WTC11 (cell line): Measurements from ENCODE around the gene TMEM79. TPM values are rescaled to one million over a fixed set of nuclear protein-coding genes. Genes with fewer than 3 reads are reported as not detected.

ENCODE experiments used
- AFF4 ChIP-seq: sonication (generic); formaldehyde crosslinking; IDR thresholded peaks from 2 replicates; pipeline ENCODE4 v1.8.1; 2023; ENCODE audit warnings: mild to moderate bottlenecking, missing genetic modification reagents, borderline replicate concordance
- AR ChIP-seq: fragments of 250-450 bp; sonication (Bioruptor Pico); IDR thresholded peaks from 2 replicates; pipeline ENCODE4 v1.9.0; 2021; ENCODE audit warnings: mild to moderate bottlenecking
- ATF6 ChIP-seq: sonication (generic); formaldehyde crosslinking; IDR thresholded peaks from 2 replicates; pipeline ENCODE4 v1.8.1; 2023; ENCODE audit warnings: mild to moderate bottlenecking, missing genetic modification reagents
- CBFB ChIP-seq: sonication (generic); formaldehyde crosslinking; IDR thresholded peaks from 2 replicates; pipeline ENCODE4 v1.8.1; 2022; ENCODE audit warnings: mild to moderate bottlenecking, low read depth, missing genetic modification reagents
- CREB1 ChIP-seq: sonication (generic); formaldehyde crosslinking; IDR thresholded peaks from 2 replicates; pipeline ENCODE4 v1.8.0; 2023; ENCODE audit warnings: mild to moderate bottlenecking, missing genetic modification reagents
- E2F1 ChIP-seq: sonication (generic); formaldehyde crosslinking; IDR thresholded peaks from 2 replicates; pipeline ENCODE4 v1.8.0; 2022; ENCODE audit warnings: mild to moderate bottlenecking, missing genetic modification reagents
- EMX1 ChIP-seq: fragments of 250-450 bp; sonication (Bioruptor Pico); IDR thresholded peaks from 2 replicates; pipeline ENCODE4 v1.8.0; 2021; ENCODE audit warnings: mild to moderate bottlenecking
- ETV6 ChIP-seq: sonication (generic); formaldehyde crosslinking; IDR thresholded peaks from 2 replicates; pipeline ENCODE4 v1.8.1; 2022; ENCODE audit warnings: mild to moderate bottlenecking, missing genetic modification reagents
- GTF2I ChIP-seq: fragments of 250-450 bp; sonication (Bioruptor Pico); conservative IDR thresholded peaks from 2 replicates; pipeline ENCODE4 v1.4.0; 2021; ENCODE audit warnings: mild to moderate bottlenecking
- IRF2 ChIP-seq: sonication (generic); formaldehyde crosslinking; IDR thresholded peaks from 2 replicates; pipeline ENCODE4 v1.8.0; 2022; ENCODE audit warnings: low read depth, missing genetic modification reagents, borderline replicate concordance
- JAZF1 ChIP-seq: fragments of 250-450 bp; sonication (Bioruptor Pico); IDR thresholded peaks from 2 replicates; pipeline ENCODE4 v1.9.0; 2021; ENCODE audit warnings: moderate library complexity, mild to moderate bottlenecking, inconsistent platforms
- JUN ChIP-seq: sonication (generic); formaldehyde crosslinking; IDR thresholded peaks from 2 replicates; pipeline ENCODE4 v1.8.0; 2023; ENCODE audit warnings: mild to moderate bottlenecking, missing genetic modification reagents
- MAX ChIP-seq: sonication (generic); formaldehyde crosslinking; IDR thresholded peaks from 2 replicates; pipeline ENCODE4 v1.8.0; 2022; ENCODE audit warnings: mild to moderate bottlenecking, missing genetic modification reagents
- NR3C1 ChIP-seq: sonication (generic); formaldehyde crosslinking; conservative IDR thresholded peaks from 2 replicates; pipeline ENCODE4 v1.8.1; 2023; ENCODE audit warnings: low read depth, mild to moderate bottlenecking, missing genetic modification reagents
- RELA ChIP-seq: sonication (generic); formaldehyde crosslinking; IDR thresholded peaks from 2 replicates; pipeline ENCODE4 v1.8.1; 2022; ENCODE audit warnings: missing genetic modification reagents, mild to moderate bottlenecking, borderline replicate concordance
- TCF7 ChIP-seq: sonication (generic); formaldehyde crosslinking; IDR thresholded peaks from 2 replicates; pipeline ENCODE4 v1.8.0; 2022; ENCODE audit warnings: mild to moderate bottlenecking, low read depth, missing genetic modification reagents, moderate library complexity
- USF1 ChIP-seq: sonication (generic); formaldehyde crosslinking; IDR thresholded peaks from 2 replicates; pipeline ENCODE4 v1.8.0; 2022; ENCODE audit warnings: mild to moderate bottlenecking, missing genetic modification reagents
- ZMAT4 ChIP-seq: fragments of 250-450 bp; sonication (Bioruptor Pico); IDR thresholded peaks from 2 replicates; pipeline ENCODE4 v1.9.0; 2021; ENCODE audit warnings: mild to moderate bottlenecking
- ZNF138 ChIP-seq: sonication (generic); formaldehyde crosslinking; conservative IDR thresholded peaks from 2 replicates; pipeline ENCODE4 v1.8.1; 2022; ENCODE audit warnings: mild to moderate bottlenecking, moderate library complexity, missing genetic modification reagents
- ZNF219 ChIP-seq: sonication (generic); formaldehyde crosslinking; IDR thresholded peaks from 2 replicates; pipeline ENCODE4 v1.8.0; 2023; ENCODE audit warnings: missing genetic modification reagents, mild to moderate bottlenecking, borderline replicate concordance
- ZNF263 ChIP-seq: sonication (generic); formaldehyde crosslinking; IDR thresholded peaks from 2 replicates; pipeline ENCODE4 v1.8.1; 2022; ENCODE audit warnings: low read depth, mild to moderate bottlenecking, moderate library complexity, missing genetic modification reagents
- ZNF532 ChIP-seq: fragments of 250-450 bp; sonication (Bioruptor Pico); IDR thresholded peaks from 2 replicates; pipeline ENCODE4 v1.9.0; 2021; ENCODE audit warnings: mild to moderate bottlenecking, borderline replicate concordance
- total RNA-seq: library from RNA; stranded (reverse); gene quantifications from 3 replicates; pipeline ENCODE4 v1.2.3, GENCODE V29; 2021

Gene TMEM79
- total RNA-seq, 1 experiment from 2014 or later: 2.2 TPM

GRCh38 chr1:156245451-156246232 lies 38.5 kb upstream of the TMEM79 start (continued):
- TF ChIP-seq TCF7: 0 out of 2 replicates have a peak, but pooled peaks have one; percentile 47
- peak; percentile 91 for TF ChIP-seq MAX (CRISPR knock-in tag)
- no peak for TF ChIP-seq ZMAT4
- no peak for TF ChIP-seq E2F1 (CRISPR knock-in tag)
- TF ChIP-seq ZNF138: peak; percentile 83; the same call in 1 of the 2 replicates
- TF ChIP-seq CREB1: no peak
- TF ChIP-seq USF1: peak; percentile 31; the same call in 1 of the 2 replicates
- TF ChIP-seq ZNF532 (CRISPR knock-in tag): no peak
- TF ChIP-seq ETV6: no peak
- TF ChIP-seq EMX1: peak; percentile 32; the same call in 1 of the 2 replicates
- TF ChIP-seq ATF6: no peak
- 0 out of 2 replicates have a peak, but pooled peaks have one; percentile 36 for TF ChIP-seq CBFB (CRISPR knock-in tag)
- no peak for TF ChIP-seq GTF2I (CRISPR knock-in tag)
- 0 out of 2 replicates have a peak, but pooled peaks have one; percentile 69 for TF ChIP-seq NR3C1
- TF ChIP-seq RELA (CRISPR knock-in tag): no peak
- no peak for TF ChIP-seq AR (CRISPR knock-in tag)
- 0 out of 2 replicates have a peak, but pooled peaks have one; percentile 56 for TF ChIP-seq ZNF219 (CRISPR knock-in tag)
- no peak for TF ChIP-seq IRF2
- no peak for TF ChIP-seq AFF4 (CRISPR knock-in tag)
- no peak; the same call in 1 of the 2 replicates for TF ChIP-seq ZNF263 (CRISPR knock-in tag)
- peak; percentile 64; the same call in 1 of the 2 replicates for TF ChIP-seq JUN (CRISPR knock-in tag)
- no peak for TF ChIP-seq JAZF1
